Kidney tubule cell (primary cell): Measurements from ENCODE around the gene TMEM41B.
"Not testable (repeated sequence)": the region's sequence is repeated elsewhere in the genome, so short reads cannot be mapped to it uniquely, and the experiment has no call there.

ENCODE experiments used
- DNase-seq: peaks from one replicate; pipeline ENCODE4 v3.0.0-alpha.2; 2018; ENCODE audit warnings: low spot score

Gene TMEM41B

DNA sequence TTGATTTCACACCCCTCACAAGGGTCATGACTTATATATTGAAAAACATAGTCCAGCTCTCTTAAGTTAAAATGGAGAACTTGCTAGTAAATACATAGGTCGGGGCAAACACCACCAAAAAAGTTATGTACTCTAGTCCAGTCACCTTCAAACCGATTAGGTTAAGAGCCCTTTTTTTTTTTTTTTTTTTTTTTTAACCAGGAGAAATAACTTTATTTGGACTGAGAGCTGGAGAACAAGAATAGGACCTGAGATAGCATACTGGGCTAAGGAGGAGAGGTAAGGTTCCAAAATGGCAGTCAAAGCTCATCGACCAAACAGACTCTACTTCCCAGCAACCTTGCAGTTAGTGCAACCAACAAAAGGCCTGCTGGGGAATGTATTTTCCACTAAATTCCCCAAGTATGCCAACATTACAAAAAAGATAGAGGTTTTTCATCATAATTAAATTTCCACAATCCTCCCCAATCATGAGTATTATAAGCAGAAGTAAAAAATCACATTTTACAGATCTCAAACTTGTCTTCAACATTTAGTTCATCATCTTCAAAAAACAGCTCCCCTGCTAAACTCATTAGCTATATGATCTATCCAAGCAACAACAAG is 3.8 kb downstream of the TMEM41B start:
- no peak for DNase-seq

DNA sequence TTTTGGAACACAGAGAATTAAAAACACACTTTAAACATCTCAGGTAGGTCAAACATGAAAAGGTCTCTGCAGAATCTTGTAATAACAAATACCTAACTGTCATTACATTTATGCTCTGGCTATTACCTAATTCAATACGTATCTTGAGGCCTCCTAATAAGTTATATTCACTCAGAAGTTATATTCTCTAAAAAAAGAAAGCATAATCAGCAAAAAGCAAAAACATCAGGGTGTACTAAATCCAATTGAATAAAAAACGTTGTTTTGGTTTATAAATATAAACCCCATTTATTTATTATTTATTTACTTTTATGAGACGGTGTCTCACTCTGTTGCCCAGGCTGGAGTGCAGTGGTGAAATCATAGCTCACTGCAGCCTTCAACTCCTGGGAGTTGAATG is 10.2 kb downstream of the TMEM41B start:
- DNase-seq, result no peak

DNA sequence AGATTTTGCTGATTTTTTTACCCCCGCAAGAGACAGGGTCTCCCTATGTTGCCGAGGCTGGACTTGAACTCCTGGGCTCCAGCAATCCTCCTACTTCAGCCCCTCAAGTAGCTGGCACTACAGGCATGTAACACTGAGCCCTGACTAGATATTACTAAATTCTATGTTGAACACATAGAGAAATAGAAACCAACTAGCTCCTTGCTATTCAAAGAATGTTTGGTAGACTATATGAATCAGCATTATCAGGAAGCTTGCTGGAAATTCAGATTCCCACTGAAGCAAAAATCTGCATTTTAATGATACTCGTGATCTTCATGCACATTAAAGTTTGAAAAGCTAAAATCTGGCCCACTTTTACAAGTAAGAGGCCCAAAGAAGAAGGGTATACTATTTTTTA is 11.9 kb downstream of the TMEM41B start:
- no peak for DNase-seq

DNA sequence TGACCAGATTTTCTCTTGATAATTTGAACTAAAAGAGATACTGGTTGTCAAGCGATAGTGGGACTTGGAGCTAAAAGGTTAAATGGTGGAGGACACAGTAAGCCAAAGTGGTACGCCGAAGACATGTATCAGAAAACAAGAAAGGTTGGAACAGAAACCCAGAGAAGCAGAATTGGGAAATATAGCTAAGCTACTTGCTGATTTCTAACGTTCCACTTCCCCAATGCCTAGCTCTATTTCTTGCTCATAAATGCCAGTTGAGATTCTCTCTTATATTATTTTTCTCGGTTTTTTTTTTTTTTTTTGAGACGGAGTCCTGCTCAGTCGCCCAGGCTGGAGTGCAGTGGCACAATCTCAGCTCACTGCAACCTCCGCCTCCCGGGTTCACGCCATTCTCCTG is 12.7 kb downstream of the TMEM41B start:
- DNase-seq, result no peak

DNA sequence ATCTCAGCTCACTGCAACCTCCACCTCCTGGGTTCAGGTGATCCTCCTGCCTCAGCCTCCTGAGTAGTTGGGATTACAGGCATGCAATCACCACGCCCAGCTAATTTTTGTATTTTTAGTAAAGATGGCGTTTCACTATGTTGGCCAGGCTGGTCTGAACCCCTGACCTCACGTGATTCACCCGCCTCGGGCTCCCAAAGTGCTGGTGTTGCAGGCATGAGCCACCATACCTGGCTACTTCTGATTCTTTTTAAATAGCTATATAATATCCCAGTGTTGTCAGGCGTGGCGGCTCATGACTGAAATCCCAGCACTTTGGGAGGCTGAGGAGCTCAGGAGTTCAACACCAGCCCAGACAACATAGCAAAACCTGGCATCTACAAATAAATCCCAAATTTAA is 20.7 kb downstream of the TMEM41B start:
- no peak for DNase-seq

DNA sequence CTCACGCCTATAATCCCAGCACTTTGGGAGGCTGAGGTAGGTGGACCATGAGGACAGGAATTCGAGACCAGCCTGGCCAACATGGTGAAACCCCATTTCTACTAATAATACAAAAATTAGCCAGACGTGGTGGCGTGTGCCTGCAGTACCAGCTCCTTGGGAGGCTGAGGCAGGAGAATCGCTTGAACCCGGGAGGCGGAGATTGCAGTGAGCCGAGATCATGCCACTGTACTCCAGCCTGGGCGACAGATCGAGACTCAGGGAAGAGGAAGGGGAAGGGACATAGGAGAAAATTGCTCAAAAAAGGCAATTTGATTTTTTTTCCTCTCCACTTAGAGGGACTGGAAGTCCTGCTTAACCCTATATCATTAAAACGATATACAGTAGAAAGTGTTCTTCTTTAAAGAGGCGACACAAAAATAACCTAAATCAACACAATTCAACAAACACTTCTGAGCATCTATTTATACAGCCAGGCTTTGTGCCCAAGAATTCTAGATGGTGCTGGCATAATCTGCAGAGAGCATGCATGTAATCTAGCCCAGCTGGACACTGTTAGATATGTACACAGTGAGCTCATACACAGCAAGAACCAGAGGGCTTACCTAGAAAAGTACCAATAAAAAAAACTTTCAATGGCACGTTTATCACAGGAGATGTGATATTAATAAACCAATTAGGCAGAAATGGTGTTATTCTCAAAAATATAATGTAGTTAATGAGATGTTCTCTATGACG is 28.4 kb downstream of the TMEM41B start:
- no peak for DNase-seq

DNA sequence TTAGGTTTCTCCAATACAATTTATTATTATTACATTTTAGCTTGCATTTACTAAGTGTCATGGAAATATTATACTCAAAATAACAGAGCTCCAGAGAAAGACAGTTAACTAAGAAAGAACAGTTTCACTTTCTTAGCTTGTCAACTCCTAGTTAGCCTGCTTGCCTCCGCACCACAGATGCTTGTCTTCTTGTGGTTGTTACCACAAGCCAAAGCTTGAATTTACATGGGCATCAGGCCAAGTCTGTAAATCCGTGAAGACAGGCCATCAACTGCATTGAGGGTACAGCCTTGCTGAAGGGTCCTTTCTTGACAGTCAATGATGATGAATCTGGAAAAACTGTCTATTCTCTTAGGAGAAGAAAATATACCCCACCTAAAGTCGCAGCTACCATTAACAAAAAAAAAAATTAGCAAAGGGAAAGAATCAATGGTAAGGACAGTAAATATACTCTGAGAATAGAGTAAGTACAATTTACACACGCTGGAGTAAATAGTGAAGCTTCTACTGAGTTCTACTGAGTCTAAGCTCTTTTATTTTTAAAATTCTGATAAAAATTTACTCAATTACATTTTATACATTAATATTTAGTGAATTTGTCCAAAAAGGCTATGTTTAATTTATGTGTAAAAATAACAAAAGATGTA is 33.6 kb downstream of the TMEM41B start:
- DNase-seq, result peak; percentile 50

DNA sequence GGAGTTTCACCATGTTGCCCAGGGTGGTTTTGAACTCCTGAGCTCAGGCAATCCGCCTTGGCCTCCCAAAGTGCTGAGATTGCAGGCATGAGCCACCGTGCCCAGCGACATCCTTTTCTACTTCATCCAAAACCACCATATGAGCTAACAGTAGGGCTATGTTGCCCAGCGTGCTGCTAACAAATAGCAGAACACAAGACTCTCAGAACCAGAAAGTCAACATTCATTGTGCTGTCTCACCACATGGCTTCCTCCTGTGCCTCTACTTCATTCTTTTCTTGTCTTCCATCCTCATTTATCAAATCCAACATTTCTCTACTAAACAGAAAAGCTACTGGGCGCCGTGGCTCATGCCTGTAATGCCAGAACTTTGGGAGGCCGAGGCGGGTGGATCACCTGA is 37.2 kb downstream of the TMEM41B start:
- no peak for DNase-seq

DNA sequence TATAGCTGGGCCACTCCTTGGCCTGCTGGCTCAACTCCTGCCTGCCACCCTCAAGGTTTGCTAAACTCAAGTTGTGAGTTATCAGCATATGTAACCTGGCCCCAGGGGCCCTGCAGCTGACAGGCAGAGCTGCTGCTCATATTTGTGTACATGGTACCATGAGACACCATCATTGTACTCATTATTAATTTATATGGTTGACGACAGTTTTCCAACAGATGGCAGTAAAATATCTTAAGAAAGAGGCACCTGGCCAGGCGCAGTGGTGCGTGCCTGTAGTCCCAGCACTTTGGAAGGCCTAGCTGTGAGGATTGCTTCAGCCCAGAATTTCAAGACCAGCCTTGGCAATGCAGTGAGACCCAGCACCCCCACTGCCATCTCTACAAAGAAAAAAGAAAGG is 37.8 kb downstream of the TMEM41B start:
- DNase-seq, result no peak

DNA sequence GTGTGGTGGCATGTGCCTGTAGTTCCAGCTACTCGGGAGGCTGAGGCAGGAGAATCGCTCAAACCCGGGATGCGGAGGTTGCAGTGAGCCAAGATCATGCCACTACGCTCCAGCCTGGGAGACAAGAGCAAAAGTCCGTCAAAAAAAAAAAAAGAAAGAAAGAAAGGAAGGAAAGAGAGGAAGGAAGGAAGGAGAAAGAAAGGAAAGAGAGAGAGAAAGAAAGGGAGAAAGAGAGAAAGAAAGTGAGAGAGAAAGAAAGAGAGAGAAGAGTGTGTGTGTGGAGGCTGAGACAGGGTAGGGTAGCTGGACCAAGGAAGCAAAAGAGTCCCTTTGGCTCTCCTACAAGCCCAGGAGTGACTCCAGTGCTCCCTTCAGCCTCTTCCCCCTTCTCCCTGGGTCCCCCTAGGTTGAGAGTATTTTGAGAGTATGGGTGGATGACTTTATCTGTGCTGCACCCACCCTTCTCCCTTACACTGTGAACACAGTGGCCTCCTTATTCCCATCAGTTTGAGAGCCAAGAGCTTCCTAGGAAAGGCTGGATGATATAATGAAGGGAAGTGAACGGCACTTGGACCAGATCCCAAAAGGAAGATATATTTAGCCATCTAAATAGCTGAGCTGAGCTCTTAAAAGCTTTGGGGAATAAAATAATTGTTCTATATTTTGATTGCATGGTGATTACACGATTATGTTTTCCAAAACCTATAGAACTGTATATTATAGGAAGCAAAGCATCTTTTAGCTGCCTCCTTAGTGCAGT is 39.7 kb downstream of the TMEM41B start:
- DNase-seq, result no peak

DNA sequence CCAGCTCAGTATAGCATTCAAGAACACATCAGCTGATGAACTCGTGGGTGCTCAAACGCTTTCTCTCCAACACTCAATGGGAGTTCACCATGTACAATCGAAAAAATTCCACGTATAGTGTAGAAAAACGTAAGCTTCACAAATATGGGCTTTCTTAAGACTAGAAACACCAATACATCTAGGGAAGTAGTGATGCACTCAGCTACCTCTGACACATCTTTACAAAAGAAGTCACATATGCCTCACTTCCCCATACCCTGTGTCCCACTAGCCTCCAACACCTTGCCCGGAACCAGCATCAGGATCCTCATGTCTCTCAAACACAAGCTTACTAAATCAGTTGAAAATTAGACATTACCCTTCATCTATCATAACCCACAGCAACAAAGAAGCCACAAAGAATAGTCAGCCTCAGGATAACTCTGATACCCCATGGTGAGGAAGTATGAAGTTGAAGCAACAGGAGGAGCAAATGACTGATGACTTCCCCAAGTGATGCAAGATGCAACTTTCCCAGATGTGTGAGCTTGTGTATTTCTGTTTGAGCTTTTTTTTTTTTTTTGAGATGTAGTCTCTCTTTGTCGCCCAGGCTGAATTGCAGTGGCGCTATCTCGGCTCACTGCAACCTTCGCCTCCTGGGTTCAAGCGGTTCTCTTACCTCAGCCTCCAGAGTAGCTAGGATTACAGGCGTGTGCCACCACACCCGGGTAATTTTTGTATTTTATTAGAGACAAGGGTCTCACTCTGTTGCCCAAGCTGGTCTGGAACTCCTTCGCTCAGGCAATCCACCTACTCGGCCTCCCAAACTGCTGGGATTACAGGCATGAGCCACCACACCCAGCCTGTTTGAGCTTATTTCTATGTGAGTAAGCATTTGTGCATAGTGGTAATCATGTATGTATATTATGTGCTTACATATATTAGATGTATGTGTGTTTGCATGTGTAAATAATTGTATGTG is 40.7 kb downstream of the TMEM41B start:
- peak; percentile 26 for DNase-seq

DNA sequence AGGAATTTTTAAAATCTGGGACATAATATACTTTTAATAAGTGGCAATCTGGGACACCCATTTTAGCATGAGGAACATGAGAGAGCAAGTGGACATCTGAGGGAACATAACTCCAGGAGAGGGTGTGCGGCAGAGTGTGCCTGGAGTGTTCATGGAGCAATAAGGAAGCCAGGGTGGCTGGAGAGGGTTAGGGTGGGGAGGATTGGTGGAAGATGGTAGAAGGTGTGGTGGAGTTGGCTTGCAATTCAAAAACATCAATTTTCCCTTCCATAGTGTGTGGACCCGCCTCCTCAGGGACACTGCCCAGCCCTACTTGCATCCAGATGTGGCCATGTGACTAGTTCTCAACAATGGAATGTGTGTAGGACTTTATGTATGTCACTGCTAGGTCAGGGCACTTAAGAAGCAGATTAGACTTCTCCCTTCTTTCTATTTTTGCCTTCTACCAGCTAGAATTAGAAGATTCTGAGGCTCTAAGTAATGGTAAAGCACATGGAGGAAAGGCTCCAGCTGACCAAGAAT is 44.8 kb downstream of the TMEM41B start:
- DNase-seq, result no peak

DNA sequence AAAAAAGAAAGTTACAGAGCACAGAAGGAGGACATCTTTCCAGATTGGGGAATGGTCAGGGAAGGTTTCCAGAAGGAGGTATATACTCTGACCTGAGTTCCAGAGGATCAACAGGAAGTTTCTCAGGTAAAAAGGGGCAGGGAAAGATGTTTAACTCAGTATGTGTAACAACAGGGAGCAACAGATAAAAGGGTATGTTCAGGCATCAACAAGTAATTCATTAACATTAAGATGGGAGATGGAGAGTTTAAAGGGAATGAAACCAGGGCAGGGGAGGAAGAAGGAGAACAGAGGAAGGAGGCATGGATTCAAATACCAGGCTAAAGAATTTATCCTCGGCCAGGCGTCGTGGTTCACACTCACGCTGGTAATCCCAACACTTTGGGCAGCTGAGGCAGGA is 46.7 kb downstream of the TMEM41B start:
- no peak for DNase-seq

DNA sequence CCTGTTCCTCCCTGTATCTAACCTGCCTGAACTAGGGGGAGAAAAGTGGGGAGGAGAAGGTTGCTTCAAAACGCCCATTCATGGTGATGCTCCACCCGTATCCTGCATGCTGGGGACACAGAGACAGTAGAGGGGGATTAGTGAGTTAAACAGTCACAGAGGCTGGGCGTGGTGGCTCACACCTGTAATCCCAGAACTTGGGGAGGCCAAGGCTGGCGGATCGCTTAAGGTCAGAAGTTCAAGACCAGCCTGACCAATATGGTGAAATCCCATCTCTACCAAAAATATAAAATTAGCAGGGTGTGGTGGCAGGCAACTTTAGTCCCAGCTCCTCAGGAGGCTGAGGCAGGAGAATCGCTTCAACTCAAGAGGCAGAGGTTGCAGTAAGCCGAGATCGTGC is 47.5 kb downstream of the TMEM41B start:
- DNase-seq, result no peak

DNA sequence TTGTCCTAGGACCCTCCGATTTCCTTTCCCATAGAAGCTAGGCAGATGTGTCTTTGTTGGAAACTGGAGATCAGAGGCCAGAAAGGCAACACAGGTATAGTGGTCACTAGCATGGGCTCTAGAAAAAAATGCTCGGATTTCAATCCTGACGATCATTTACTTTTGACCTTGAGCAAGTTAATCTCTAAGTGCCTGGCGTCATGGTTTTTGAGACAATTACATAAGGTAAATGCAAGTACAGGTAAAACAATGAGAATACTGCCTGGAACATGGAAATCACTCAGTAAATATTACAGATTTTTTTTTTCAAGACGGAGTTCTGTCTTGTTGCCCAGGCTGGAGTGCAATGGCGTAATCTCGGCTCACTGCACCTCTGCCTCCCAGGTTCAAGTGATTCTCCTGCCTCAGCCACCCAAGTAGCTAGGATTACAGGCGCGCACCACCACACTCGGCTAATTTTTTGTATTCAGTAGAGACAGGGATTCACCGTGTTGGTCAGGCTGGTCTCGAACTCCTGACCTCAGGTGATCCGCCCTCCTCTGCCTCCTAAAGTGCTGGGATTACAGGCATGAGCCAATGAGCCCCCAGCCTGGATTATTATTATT is 48.2 kb downstream of the TMEM41B start:
- no peak for DNase-seq

DNA sequence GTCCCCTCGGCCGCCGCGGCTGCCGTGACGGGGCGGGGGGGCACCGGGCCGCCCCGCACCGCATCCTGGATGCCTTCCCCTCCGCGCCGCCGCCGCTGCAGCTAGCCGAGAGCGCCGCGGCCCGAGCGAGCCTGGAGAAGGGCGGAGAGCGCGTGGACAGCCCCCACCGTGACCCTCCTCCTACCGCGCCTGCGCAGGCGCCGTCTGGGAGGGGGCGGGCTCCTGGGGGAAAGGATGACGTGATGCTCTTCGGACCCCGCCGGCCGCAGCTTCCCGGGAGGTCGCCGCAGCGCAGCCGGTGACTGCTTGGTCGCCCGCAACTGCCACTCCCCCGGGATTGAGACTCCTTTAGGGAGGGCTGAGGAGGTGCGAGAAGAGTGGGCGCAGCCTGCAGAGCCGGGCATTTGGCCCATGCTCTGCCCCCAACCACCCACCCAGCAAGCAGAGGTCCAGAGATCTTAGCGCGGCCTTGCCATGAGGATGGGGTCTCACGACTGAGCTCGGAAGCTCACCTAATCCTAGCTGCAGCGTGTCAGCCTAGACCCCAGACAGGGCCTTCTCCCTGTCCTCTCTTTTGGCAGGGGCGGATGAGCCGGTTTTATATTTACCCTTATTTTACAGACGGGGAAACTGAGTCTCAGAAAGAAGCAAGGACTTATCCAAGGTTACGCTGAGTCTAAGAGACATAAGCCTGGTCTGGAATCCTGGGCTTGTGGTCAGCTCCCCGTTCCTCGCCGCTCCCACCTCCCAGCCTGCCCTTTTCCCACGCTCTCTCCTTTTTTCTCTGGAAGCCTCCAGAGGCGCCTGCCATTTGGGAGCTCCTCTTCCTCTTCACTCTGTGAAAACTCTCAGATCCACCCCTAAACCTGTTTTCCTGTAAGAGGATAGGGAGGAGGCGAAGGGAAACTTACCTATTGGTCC is 48.9 kb downstream of the TMEM41B start, which contains the start of gene DENND5A:
DENND5A (minus strand) TSS at position 140 of the 921 bp plus-strand sequence. CDS start 281 bp downstream, outside the sequence.
- DNase-seq, result peak; percentile 91

DNA sequence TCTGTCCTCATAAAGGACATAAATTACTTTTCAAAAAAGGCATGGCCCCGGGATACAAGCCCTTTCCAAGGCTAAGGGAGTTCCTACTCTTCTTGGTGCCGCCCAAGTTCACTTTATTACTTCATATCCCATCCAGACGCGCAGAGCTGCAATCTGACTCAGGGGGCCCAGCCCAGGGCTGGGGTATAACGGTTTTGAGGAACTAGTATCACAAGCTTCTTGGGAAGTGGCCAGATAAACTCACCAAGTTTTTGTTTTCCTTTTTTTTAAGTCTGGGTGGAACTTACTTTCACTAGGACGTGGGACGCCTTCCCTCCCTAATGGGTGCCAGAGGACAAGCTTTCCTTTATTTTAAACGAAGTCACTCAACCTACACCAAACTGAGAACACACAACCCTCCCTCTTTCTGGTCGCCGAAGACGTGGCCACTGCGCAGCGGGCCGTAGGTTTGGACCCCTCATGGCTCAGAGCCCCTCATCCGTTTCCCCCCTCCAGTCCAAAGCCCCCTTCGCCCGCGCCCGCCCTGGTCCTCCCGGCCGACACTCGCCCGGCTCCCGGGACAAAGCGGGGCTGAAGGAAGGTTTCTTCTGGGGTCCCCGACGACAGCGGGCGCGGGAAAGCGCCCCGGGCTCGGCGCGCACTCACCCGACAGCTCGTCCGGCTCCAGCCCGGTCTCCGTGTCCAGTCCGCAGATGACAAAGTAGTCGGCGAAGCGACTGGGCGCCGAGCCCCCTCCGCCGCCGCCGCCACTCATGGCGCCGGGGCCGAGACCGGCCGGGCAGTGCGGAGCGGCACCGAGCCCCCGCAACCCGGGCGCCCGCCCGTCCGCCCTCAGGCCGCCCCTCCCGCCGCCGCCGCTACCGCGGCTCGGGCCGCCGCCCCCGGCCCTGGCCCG is 49.8 kb downstream of the TMEM41B start:
- DNase-seq, result peak; percentile 72

DNA sequence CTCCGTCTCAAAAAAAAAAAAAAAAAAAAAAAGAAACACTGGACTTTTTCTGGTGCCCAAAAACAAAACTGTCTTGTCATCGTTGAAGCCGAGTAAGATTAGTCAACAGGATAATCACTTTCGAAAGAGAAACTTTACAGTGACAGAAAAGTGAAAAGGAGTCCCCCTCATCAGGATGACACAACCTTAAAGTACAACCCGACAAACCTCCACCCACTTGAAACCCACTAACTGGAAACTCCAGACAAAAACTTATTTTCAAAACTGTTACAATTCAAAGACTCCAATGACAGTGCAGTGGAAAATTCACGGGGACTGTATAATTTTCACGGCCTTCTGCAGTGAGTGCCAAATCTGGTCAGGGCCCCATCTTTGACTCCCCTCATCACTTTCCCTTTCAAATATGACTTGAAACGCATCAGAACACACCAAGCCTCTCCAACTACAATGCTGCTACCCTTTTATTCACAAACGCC is 50.5 kb downstream of the TMEM41B start:
- peak; percentile 61 for DNase-seq

DNA sequence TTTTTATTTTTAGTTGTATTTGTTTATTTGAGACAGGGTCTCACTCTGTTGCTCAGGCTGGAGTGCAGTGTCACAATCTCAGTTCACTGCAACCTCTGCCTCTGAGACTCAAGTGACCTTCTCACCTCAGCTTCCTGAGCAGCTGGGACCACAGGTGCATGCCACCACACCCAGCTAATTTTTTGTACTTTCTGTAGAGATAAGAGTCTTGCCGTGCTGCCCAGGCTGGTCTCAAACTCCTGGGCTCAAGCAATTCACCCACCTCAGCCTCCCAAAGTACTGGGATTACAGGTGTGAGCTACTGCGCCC is 53.6 kb downstream of the TMEM41B start:
- DNase-seq, result not testable (repeated sequence)
